Spleen (tissue), 11 donors: Measurements from ENCODE around the gene TAC3. TPM values are rescaled to one million over a fixed set of nuclear protein-coding genes. Genes with fewer than 3 reads are reported as not detected.
"Not testable (repeated sequence)": the region's sequence is repeated elsewhere in the genome, so short reads cannot be mapped to it uniquely, and the experiment has no call there.

Source experiments
- DNase-seq: peaks from one replicate; pipeline ENCODE4 v3.0.0-alpha.2; 2020
- H3K27ac ChIP-seq, 8 donors: fragments of 200-600 bp; sonication (generic) in 7 of 8; 1 replicate in 4 of 8; 2 replicates in 4 of 8; pipeline versions ENCODE4 v1.5.0 to v1.8.0; 2016 to 2021; ENCODE audit warnings: inconsistent platforms in 4 of 8, mild to moderate bottlenecking in 4 of 8, moderate library complexity in 1 of 8
- H3K27me3 ChIP-seq, 7 donors: fragments of 200-600 bp; sonication (generic) in 6 of 7; replicated peaks in 1 of 7; 1 replicate in 4 of 7; 2 replicates in 3 of 7; pipeline versions ENCODE4 v1.5.0 to v1.8.0; 2016 to 2021; ENCODE audit warnings: inconsistent platforms in 3 of 7, mild to moderate bottlenecking in 1 of 7
- H3K36me3 ChIP-seq, 6 donors: fragments of 200-600 bp; sonication (generic) in 5 of 6; 1 replicate in 4 of 6; 2 replicates in 2 of 6; pipeline versions ENCODE4 v1.5.0 to v1.8.0; 2016 to 2021; ENCODE audit warnings: inconsistent platforms in 2 of 6
- H3K4me1 ChIP-seq, 6 donors: fragments of 200-600 bp; sonication (generic) in 5 of 6; 1 replicate in 3 of 6; 2 replicates in 3 of 6; pipeline versions ENCODE4 v1.5.0 to v1.8.0; 2016 to 2021; ENCODE audit warnings: inconsistent platforms in 3 of 6
- H3K4me3 ChIP-seq, 8 donors: fragments of 200-600 bp; sonication (generic) in 7 of 8; 1 replicate in 4 of 8; 2 replicates in 4 of 8; pipeline versions ENCODE4 v1.5.0 to v1.8.0; 2016 to 2021; ENCODE audit warnings: inconsistent platforms in 4 of 8, mild to moderate bottlenecking in 4 of 8, moderate library complexity in 2 of 8
- H3K9me3 ChIP-seq, 8 donors: fragments of 200-600 bp; sonication (generic) in 7 of 8; 1 replicate in 4 of 8; 2 replicates in 4 of 8; pipeline versions ENCODE4 v1.5.0 to v1.8.0; 2016 to 2021; ENCODE audit warnings: inconsistent platforms in 4 of 8
- POLR2A ChIP-seq, 3 donors: fragments of 450-650 bp; IDR thresholded peaks; one replicate each; pipeline ENCODE4 v1.5.1; 2017; ENCODE audit warnings: antibody characterized with exemption in 3 of 3, mild to moderate bottlenecking in 1 of 3
- POLR2AphosphoS5 ChIP-seq, 3 donors: sonication (generic); formaldehyde crosslinking; IDR thresholded peaks; one replicate each; pipeline ENCODE4 v1.5.1; 2017; ENCODE audit warnings: antibody characterized with exemption in 3 of 3
- WGBS, 5 donors: extraction: QIAGEN DNeasy Blood & Tissue Kit in 3 of 5; methylation state at CpG; one replicate each; pipeline versions ENCODE4 v1.1.5 to v1.1.7; 2013 to 2018; 5-methylcytosine and 5-hydroxymethylcytosine counted together
- intact Hi-C: fragments of 100-400 bp; cut with DNase I; formaldehyde crosslinking; loops from one replicate; pipeline ENCODE4 v1.15.0; 2023; ENCODE audit warnings: low total_unique reads
- polyA plus RNA-seq, 3 donors: library from polyadenylated mRNA; stranded (reverse); fragments of 200-250 nt; gene quantifications; one replicate each; pipeline ENCODE4 v1.2.1, GENCODE V29; 2013
- total RNA-seq, 7 donors: library from RNA; depleted of rRNA in 3 of 7; stranded (reverse); fragments of >200 nt in 3 of 7; fragmentation: NEBNext Ultra II Directional in 4 of 7; extraction: Animal tissue kit (Norgen Biotek cat#: 25700) in 4 of 7; gene quantifications; one replicate each; pipeline versions ENCODE4 v1.1.0 to v1.2.1, GENCODE V29; 2016 to 2021
- TF ChIP-seq, protein P1 (sequence below), 11 experiments: fragments of 200-600 bp in 7 of 11; fragments of 450-650 bp in 4 of 11; sonication (generic) in 4 of 11; IDR thresholded peaks in 8 of 11; conservative IDR thresholded peaks in 3 of 11; 1 replicate in 7 of 11; 2 replicates in 4 of 11; pipeline versions ENCODE4 v1.4.0 to v1.8.0; 2016 to 2021; ENCODE audit warnings: antibody characterized with exemption in 11 of 11, inconsistent platforms in 4 of 11, mild to moderate bottlenecking in 1 of 11
- donor health status: healthy with polysubstance abuse.
- donor health status: DM: no; HTN: no; CAD: no; lungs with moderate emphysema.
- donor health status: DM: no; HTN: no; CAD: no.
- donor health status: Bipolar disorder and iron deficiency.
- donor health status: healthy.
- donor health status: DM: no; HTN: no; CAD: no.
- donor health status: DM: yes; HTN: yes; CAD: no.

TAC3 gene
- total and polyA plus RNA-seq, 10 donors: 0.11 to 0.20 TPM; not detected in 8

DNA sequence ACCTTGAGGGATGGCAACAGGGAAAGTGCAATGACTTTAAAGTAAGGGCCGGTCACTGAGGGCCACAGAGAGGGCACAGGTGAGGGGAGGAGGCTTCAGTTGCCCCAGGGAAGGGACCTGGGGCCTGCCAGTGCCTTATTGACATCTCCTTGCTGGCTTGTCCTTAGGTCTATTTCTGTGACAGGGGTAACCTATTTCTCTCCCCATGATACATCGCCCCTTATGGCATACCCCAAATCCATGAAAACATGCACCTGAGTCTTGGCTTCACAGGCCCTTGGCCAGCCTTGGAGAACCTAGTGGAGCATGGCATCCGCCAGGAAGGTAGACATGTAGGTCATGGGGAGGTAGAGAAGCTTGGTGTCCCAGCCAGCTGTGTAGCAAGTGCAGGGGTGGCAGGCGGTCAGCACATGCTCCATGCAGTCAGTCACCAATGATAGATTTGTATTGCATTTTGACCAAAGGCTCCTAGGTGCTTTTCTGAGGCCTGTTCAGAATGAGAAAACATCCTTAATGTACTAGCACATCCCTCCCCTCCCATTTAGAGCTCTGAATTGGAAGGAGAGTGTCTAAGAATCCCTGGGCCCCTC is 35.3 kb downstream of the TAC3 start:
- Histone ChIP-seq H3K27me3 (no peaks in the 10 kb centered on the region), H3K27ac (no peak overlapping the region), H3K4me1 (no peaks in the 10 kb centered on the region), H3K36me3 (peaks cover 0 to 6% (median 0%) of the 10 kb centered on the region in 6 donors), H3K9me3 (peaks cover 0 to 4% (median 0%) of the 10 kb centered on the region in 8 donors), H3K4me3 (no peak overlapping the region)
- no peak for DNase-seq
- 89 to 99% (median 91%) methylated on average over 4 of the region's 4 CpGs for WGBS, 5 donors
- intact Hi-C loops: no loop called here
- TF ChIP-seq POLR2AphosphoS5 (IDR thresholded peaks at IDR 0.05) (no peak), POLR2A (IDR thresholded peaks at IDR 0.05) (no peak)
- TF ChIP-seq, protein P1, sequence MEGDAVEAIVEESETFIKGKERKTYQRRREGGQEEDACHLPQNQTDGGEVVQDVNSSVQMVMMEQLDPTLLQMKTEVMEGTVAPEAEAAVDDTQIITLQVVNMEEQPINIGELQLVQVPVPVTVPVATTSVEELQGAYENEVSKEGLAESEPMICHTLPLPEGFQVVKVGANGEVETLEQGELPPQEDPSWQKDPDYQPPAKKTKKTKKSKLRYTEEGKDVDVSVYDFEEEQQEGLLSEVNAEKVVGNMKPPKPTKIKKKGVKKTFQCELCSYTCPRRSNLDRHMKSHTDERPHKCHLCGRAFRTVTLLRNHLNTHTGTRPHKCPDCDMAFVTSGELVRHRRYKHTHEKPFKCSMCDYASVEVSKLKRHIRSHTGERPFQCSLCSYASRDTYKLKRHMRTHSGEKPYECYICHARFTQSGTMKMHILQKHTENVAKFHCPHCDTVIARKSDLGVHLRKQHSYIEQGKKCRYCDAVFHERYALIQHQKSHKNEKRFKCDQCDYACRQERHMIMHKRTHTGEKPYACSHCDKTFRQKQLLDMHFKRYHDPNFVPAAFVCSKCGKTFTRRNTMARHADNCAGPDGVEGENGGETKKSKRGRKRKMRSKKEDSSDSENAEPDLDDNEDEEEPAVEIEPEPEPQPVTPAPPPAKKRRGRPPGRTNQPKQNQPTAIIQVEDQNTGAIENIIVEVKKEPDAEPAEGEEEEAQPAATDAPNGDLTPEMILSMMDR (IDR thresholded peaks at IDR 0.05 in 8 of 11, conservative IDR thresholded peaks at IDR 0.05 in 3 of 11): no peak

GRCh38 chr12:56980268-56980667 is 36.1 kb downstream of the TAC3 start:
- DNase-seq: no peak
- no peaks in the 10 kb centered on the region for H3K4me1 ChIP-seq
- no peak overlapping the region for H3K27ac ChIP-seq
- 93 to 98% (median 96%) methylated on average over 6 of the region's 6 CpGs for WGBS, 5 donors
- intact Hi-C loops: no loop called here
- H3K36me3 ChIP-seq: peaks cover 0 to 6% (median 0%) of the 10 kb centered on the region in 6 donors
- no peak overlapping the region for H3K4me3 ChIP-seq
- TF ChIP-seq, protein P1 (IDR thresholded peaks at IDR 0.05 in 8 of 11, conservative IDR thresholded peaks at IDR 0.05 in 3 of 11): no peak
- no peak for TF ChIP-seq POLR2A (IDR thresholded peaks at IDR 0.05)
- TF ChIP-seq POLR2AphosphoS5 (IDR thresholded peaks at IDR 0.05): no peak
- H3K9me3 ChIP-seq: peaks cover 0 to 4% (median 0%) of the 10 kb centered on the region in 8 donors
- H3K27me3 ChIP-seq: no peaks in the 10 kb centered on the region

DNA sequence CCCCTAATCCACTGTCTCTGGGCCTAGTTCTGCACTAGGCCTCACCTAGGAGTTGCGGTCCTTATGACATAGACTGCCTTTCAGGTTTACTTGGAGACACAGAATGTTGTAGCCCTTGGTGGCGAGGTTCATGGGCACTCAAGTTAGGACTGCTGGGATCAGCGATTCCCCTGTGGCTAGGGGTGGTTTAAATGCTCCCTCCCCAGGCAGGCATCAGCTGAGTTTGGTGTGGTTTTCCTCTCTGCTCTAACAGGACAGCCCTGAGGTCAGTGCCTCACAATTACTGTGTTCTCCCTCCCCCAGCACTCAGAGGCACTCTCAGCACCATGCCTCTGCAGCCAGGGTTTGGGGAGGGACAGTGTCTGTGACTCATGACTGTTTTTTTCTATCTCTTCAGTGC is 36.7 kb downstream of the TAC3 start:
- WGBS, 5 donors: 93 to 100% (median 98%) methylated on average over 1 to 3 of the region's 3 CpGs
- TF ChIP-seq POLR2AphosphoS5 (IDR thresholded peaks at IDR 0.05): no peak
- TF ChIP-seq, protein P1 (IDR thresholded peaks at IDR 0.05 in 8 of 11, conservative IDR thresholded peaks at IDR 0.05 in 3 of 11): no peak
- no peak for TF ChIP-seq POLR2A (IDR thresholded peaks at IDR 0.05)
- intact Hi-C loops: no loop called here

GRCh38 chr12:56978397-56979138 is 37.8 kb downstream of the TAC3 start:
- H3K36me3 ChIP-seq: peaks cover 0 to 6% (median 0%) of the 10 kb centered on the region in 6 donors
- DNase-seq: no peak
- TF ChIP-seq POLR2A (IDR thresholded peaks at IDR 0.05) (no peak), POLR2AphosphoS5 (IDR thresholded peaks at IDR 0.05) (no peak)
- TF ChIP-seq, protein P1 (IDR thresholded peaks at IDR 0.05 in 8 of 11, conservative IDR thresholded peaks at IDR 0.05 in 3 of 11): no peak
- no peak overlapping the region for H3K27ac ChIP-seq
- intact Hi-C loops: no loop called here
- no peak overlapping the region for H3K4me3 ChIP-seq
- no peaks in the 10 kb centered on the region for H3K4me1 ChIP-seq
- 82 to 96% (median 91%) methylated on average over 3 of the region's 3 CpGs for WGBS, 5 donors
- peaks cover 0 to 4% (median 0%) of the 10 kb centered on the region in 8 donors for H3K9me3 ChIP-seq
- no peaks in the 10 kb centered on the region for H3K27me3 ChIP-seq

More for the DNA sequence above, 36.7 kb downstream of the TAC3 start:
- Histone ChIP-seq H3K27me3 (no peaks in the 10 kb centered on the region), H3K4me1 (no peaks in the 10 kb centered on the region), H3K9me3 (peaks cover 0 to 4% (median 0%) of the 10 kb centered on the region in 8 donors), H3K4me3 (no peak overlapping the region), H3K36me3 (peaks cover 0 to 6% (median 0%) of the 10 kb centered on the region in 6 donors), H3K27ac (no peak overlapping the region)
- no peak for DNase-seq

DNA sequence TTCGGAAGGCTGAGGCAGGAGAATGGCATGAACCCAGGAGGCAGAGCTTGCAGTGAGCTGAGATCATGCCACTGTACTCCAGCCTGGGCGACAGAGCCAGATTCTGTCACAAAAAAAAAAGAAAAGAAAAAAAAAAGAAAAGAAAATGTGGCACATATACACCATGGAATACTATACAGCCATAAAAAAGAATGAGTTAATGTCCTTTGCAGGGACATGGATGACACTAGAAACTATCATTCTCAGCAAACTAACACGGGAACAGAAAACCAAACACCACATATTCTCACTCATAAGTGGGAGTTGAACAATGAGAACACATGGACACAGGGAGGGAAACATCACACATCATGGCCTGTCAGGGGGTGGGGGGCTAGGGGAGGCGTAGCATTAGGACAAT is 39.0 kb downstream of the TAC3 start:
- intact Hi-C loops, H3K27ac ChIP-seq, H3K4me3 ChIP-seq, H3K4me1 ChIP-seq, DNase-seq, H3K36me3 ChIP-seq, H3K9me3 ChIP-seq, H3K27me3 ChIP-seq: not testable (repeated sequence)
- WGBS, 5 donors: 81 to 97% (median 90%) methylated on average over 4 of the region's 4 CpGs

DNA sequence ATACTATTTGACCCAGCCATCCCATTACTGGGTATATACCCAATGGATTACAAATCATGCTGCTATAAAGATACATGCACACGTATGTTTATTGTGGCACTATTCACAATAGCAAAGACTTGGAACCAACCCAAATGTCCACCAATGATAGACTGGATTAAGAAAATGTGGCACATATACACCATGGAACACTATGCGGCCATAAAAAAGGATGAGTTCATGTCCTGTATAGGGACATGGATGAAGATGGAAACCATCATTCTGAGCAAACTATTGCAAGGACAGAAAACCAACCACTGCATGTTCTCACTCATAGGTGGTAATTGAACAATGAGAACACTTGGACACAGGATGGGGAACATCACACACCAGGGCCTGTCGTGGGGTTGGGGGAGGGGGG is 42.1 kb downstream of the TAC3 start:
- H3K36me3 ChIP-seq, H3K9me3 ChIP-seq, H3K27ac ChIP-seq, DNase-seq, H3K4me3 ChIP-seq, intact Hi-C loops, H3K27me3 ChIP-seq, H3K4me1 ChIP-seq: not testable (repeated sequence)
- WGBS, 5 donors: 77 to 96% (median 90%) methylated on average over 3 of the region's 3 CpGs
